SK-N-SH (cell line): Measurements from ENCODE around the gene MRTFB.
"Not testable (repeated sequence)": the region's sequence is repeated elsewhere in the genome, so short reads cannot be mapped to it uniquely, and the experiment has no call there.

Source experiments
- CHD2 ChIP-seq: fragments of 150-350 bp; IDR thresholded peaks from 2 replicates; pipeline ENCODE4 v1.6.1; 2018; ENCODE audit warnings: low read length; ENCODE audit not compliant: partially characterized antibody
- CTCF ChIP-seq: fragments of 200-600 bp; sonication (generic); IDR thresholded peaks from 2 replicates; pipeline ENCODE4 v1.6.1; 2017; ENCODE audit warnings: antibody characterized with exemption, mild to moderate bottlenecking, moderate library complexity
- ELF1 ChIP-seq: IDR thresholded peaks from 2 replicates; pipeline ENCODE4 v1.4.0; 2012
- FOSL2 ChIP-seq: IDR thresholded peaks from 2 replicates; pipeline ENCODE4 v1.4.0; 2012; ENCODE audit warnings: low read depth, mild to moderate bottlenecking, moderate library complexity, borderline replicate concordance
- MAX ChIP-seq: IDR thresholded peaks from 2 replicates; pipeline ENCODE4 v1.4.0; 2012; ENCODE audit warnings: low read depth
- NRF1 ChIP-seq: IDR thresholded peaks from 2 replicates; pipeline ENCODE4 v1.6.1; 2012; ENCODE audit warnings: low read depth, mild to moderate bottlenecking, low read length
- RAD21 ChIP-seq: IDR thresholded peaks from 2 replicates; pipeline ENCODE4 v1.6.1; 2012; ENCODE audit warnings: mild to moderate bottlenecking, low read length
- TAF1 ChIP-seq: IDR thresholded peaks from 2 replicates; pipeline ENCODE4 v1.6.1; 2012; ENCODE audit warnings: low read depth, mild to moderate bottlenecking, low read length, moderate library complexity, borderline replicate concordance
- USF2 ChIP-seq: fragments of 150-350 bp; IDR thresholded peaks from 2 replicates; pipeline ENCODE4 v1.6.1; 2017; ENCODE audit warnings: antibody characterized with exemption, low read length, low read depth, borderline replicate concordance
- TF ChIP-seq, protein P1 (sequence below): IDR thresholded peaks from 2 replicates; pipeline ENCODE4 v1.6.1; 2012; ENCODE audit warnings: mild to moderate bottlenecking, low read depth, low read length, moderate library complexity
- TF ChIP-seq, protein P2 (sequence below): IDR thresholded peaks from 2 replicates; pipeline ENCODE4 v1.4.0; 2012; ENCODE audit warnings: low read depth, borderline replicate concordance

DNA sequence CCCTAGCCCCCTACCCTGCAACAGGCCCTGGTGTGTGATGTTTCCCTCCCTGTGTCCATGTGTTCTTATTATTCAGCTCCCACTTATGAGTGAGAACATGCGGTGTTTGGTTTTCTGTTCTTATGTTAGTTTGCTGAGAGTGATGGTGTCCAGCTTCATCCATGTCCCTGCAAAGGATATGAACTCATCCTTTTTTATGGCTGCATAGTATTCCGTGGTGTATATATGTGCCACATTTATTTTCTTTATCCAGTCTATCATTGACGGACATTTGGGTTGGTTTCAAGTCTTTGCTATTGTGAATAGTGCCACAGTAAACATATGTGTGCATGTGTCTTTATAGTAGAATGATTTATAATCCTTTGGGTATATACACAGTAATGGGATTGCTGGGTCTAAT is 51.3 kb downstream of the MRTFB start:
- TF ChIP-seq NRF1, CTCF, FOSL2, TAF1, RAD21, ELF1, USF2, CHD2, MAX: not testable (repeated sequence)
- TF ChIP-seq, protein P1, sequence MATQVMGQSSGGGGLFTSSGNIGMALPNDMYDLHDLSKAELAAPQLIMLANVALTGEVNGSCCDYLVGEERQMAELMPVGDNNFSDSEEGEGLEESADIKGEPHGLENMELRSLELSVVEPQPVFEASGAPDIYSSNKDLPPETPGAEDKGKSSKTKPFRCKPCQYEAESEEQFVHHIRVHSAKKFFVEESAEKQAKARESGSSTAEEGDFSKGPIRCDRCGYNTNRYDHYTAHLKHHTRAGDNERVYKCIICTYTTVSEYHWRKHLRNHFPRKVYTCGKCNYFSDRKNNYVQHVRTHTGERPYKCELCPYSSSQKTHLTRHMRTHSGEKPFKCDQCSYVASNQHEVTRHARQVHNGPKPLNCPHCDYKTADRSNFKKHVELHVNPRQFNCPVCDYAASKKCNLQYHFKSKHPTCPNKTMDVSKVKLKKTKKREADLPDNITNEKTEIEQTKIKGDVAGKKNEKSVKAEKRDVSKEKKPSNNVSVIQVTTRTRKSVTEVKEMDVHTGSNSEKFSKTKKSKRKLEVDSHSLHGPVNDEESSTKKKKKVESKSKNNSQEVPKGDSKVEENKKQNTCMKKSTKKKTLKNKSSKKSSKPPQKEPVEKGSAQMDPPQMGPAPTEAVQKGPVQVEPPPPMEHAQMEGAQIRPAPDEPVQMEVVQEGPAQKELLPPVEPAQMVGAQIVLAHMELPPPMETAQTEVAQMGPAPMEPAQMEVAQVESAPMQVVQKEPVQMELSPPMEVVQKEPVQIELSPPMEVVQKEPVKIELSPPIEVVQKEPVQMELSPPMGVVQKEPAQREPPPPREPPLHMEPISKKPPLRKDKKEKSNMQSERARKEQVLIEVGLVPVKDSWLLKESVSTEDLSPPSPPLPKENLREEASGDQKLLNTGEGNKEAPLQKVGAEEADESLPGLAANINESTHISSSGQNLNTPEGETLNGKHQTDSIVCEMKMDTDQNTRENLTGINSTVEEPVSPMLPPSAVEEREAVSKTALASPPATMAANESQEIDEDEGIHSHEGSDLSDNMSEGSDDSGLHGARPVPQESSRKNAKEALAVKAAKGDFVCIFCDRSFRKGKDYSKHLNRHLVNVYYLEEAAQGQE = not testable (repeated sequence)
- TF ChIP-seq, protein P2, sequence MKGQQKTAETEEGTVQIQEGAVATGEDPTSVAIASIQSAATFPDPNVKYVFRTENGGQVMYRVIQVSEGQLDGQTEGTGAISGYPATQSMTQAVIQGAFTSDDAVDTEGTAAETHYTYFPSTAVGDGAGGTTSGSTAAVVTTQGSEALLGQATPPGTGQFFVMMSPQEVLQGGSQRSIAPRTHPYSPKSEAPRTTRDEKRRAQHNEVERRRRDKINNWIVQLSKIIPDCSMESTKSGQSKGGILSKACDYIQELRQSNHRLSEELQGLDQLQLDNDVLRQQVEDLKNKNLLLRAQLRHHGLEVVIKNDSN = not testable (repeated sequence)
